HG02610 (cell line): ENCODE measurements around the gene RUNDC1.
"Not testable (repeated sequence)": the region's sequence is repeated elsewhere in the genome, so short reads cannot be mapped to it uniquely, and the experiment has no call there.

Experiments
- ATAC-seq: cut with Tn5 transposase; IDR thresholded peaks from one replicate; pipeline ENCODE4 v1.9.1; 2021; ENCODE audit warnings: mild to moderate bottlenecking, moderate library complexity; ENCODE audit not compliant: unreplicated experiment

RUNDC1 gene

DNA sequence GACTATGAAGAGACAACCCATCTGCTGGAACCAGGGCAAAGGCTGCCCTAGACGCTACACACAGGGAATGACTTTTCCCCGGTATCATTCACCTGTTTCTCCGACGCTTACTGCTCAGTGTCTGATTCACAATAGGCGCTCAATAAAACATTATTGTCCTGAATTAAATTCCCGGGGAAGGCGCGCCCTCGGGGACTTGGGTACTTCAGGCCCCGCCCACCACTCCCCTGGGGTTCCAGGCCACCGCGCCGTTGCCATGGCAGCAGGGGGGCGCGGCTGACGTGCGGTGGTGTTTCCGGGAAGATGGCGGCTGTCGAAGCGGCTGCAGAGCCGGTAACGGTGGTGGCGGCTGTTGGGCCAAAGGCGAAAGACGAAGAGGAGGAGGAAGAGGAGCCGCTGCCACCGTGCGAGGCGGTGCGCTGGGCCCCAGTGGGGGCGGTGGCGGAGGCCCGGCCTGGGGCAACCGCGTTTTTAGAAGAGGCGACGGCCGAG, at the start of gene RUNDC1:
Gene RUNDC1, plus strand, starts transcription at position 292 of the 492 bp plus-strand sequence. Its CDS starts 12 bp downstream, at position 304.
- peak; percentile 54 for ATAC-seq

DNA sequence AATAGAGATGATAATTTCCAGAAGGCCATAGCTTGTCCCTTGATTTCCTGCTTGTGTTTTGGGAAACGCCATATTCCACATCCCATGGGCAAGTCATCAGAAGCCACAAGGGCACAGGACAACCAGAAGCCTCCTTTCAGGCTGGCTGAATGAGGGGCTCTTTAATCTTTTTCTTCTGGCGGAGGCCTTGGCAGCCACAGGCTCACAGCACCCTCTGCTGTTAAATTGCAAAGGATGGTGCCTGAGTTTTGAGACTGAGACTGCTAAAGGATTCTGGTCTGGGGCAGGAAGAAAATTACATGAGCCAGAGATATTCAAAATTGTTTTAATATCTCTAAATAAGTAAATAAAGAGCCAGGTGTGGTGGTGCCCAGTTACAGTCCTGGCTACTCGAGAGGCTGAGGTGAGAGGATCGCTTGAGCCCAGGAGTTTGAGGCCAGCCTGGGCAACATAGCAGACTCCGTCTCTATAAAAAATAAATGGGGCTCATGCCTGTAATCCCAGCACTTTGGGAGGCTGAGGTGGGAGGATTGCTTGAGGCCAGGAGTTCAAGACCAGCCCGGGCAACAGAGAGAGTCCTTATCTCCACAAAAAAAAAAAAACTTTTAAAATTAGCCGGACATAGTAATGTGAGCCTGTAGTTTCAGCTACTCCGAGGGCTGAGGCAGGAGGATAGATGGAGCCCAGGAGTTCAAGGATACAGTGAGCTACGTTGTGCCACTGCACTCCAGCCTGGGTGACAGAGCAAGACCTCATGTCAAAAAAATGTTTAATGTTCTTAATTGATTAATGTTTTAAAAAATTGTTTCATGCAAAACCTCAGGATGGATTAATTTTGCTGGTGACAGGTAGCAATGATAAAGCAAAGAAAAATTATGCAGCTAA, 42.4 kb upstream of the RUNDC1 start:
- no peak for ATAC-seq

DNA sequence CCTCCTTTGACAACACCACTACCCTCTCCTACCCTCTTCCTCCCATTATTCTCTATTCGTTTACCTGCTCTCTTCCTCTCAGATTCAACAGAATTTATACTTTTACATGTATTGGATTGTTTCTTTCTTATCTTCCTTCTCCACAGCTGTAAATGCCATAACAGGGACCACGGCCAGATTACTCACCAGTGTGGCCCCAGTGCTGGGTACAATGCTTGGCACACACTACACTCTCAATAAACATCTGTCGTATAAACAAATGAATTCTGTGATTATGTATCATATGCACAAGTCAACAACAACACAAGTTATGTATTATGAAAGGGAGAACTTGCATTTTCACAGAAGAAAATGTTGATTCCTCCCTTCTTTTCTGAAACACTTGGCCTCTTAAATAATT, 36.2 kb upstream of the RUNDC1 start:
- ATAC-seq, result no peak

DNA sequence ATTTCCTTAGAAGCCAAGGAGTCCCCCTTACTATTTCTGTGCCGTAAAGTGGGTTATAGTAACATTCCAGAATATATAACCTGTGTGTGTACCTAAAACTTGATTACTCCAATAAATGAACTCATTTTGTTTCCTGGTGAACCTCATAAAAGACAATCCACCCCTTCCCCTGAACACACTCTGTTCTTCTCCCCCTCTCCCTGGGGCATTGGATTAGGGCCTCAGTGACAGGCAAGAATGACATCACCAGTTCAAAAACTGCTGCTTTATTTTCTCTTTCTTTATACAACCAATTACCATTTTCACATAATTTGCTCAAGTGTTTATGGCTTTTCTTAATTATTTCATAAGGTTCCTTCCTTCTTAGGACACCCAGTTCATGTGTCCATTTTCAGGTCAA, 33.6 kb upstream of the RUNDC1 start:
- ATAC-seq, result no peak

DNA sequence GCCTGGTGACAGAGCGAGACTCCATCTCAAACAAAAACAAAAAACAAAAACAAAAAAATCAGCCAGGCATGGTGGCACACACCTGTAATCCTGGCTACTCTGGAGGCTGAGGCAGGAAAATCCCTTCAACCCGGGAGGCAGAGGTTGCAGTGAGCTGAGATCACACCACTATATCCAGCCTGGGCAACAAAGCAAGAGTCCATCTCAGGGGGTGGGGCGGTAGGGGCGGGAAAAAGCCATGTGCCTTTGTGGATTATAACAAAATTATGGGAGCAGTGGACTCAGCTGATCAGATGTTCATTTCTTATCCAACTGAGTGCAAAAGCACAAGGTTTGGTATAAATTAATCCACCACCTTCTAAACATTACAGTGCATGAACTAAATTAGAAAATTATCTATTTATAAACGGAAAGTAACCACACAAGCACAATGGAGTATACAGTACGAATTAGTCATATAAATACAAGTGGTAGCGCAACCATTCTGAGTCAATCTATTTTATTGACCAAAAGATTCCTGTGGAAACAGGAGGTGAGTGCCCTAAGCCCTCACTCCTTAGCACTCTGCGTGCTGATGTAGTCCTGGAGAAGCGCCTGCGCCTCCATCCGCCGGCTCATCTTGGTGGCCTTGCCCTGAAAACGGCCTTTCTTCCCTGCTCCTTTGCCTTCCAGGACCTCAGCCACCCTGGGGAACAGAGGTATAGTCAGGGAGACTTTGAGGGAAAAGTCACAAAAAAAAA, 30.2 kb upstream of the RUNDC1 start:
- ATAC-seq, result no peak

DNA sequence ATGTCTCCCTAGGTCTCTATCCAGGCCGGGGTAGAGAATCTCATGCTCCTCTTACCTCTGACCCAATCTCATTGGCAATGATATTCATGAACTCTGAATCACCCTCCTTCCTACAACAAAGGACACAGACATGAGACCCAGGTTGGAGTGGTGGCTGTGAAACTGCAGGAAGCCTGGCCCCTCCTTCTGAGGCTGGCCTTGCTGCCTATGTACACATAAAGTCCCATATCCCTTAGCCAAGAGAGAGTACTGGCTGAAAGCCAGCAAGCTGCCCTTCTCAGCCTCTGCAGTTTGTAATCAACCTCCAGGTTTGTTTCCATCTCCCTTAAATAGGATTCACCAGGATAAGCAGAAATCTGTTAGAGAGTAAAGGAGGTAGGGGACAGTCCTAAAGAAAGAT, 26.7 kb upstream of the RUNDC1 start:
- ATAC-seq, result no peak

DNA sequence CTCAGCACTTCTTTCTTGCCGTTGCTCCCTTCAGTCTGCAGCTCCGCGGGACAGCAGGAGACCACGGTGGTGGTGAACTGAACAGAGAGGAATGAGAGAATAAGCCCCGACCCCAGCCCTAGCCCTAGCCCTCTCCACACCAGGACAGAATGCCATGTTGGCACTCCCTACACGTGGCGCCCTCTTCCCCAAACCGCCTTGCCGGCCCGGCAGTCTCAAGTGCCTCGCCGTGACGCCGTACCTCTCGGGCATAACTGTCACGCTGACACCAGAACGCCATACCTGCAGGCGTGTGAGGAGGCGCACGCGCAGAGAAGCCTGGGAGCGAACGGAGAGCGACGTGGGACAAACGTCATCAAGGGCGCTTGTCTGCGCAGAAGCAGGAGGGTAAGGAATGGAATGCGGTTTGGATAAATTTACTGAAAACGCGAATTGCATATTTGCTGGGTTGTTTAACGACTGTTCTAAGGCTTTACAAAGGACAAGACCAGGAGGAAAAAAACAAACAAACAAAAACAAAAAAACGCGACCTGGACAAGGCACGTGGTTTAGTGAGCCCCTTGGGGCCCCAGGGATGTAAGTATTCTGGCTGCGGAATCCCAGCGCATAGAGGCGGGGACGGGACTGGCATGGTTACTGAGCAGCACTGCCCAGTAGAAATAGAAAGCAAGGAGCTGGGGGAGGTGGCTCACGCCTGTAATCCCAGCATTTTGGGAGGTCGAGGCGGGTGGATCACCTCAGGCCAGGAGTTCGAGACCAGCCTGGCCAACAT, 16.0 kb upstream of the RUNDC1 start, which contains the start of gene AARSD1:
Gene AARSD1, minus strand, starts transcription at position 294 of the 772 bp plus-strand sequence. Its CDS starts 14 bp downstream, at position 280.
- ATAC-seq, result peak; percentile 80

DNA sequence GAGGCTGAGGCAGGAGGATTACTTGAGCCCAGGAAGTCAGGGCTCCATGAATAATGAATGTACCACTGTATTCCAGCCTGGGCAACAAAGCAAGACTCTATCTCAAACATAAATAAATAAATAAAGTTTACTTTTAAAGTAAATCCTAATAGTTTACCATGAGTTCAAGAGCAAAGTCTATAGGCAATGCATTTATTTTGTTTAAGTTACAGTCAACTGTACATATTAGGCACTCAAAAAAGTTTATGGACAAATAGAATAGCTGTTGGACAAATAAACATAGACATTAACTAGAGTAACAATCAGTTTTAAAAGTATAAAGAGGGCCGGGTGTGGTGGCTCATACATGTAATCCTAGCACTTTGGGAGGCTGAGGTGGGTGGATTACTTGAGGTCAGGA, 12.4 kb upstream of the RUNDC1 start:
- ATAC-seq, result no peak

DNA sequence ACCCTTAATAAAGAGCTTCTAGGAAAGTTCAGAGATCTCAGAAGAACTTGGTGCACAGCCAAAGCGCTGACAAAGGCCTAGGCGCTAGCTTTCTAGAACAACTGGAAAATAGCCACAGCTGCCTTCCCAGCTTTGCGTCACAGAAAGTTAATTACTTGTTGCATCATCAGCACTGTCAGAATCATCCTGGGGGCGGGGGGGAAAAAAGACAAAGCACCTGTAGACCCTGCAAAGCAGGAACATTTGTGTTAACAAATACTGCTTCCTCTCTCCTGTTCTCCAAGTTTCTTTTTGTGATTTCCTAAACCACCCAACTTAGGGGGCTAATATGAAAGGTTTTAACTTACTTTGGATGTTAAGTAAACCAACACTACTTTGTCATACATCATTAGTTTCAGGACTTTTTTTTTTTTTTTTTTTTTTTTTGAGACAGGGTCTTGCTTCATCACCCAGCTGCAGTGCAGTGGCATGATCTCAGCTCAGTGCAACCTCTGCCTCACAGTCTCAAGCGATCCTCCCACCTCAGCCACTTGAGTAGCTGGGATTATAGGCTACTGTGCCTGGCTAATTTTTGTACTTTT, 11.3 kb upstream of the RUNDC1 start:
- no peak for ATAC-seq

DNA sequence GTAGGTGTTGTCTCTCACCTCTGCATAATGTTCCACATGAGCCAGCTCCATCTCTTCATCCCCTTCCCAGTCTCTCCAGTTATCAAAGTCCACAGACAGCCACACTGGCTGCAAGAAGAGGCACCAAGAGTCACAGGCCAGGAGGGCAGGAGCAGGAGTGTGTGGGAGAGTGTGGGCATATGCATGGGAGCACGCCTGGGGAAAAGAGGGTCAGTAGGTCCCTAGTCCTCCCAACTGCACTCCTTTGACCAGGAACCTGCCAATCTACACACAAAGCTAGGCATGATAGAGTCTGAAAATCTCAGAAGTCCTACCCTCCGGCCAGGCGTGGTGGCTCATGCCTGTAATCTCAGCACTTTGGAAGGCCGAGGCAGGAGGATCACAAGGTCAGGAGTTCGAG, 8.8 kb upstream of the RUNDC1 start:
- no peak for ATAC-seq

DNA sequence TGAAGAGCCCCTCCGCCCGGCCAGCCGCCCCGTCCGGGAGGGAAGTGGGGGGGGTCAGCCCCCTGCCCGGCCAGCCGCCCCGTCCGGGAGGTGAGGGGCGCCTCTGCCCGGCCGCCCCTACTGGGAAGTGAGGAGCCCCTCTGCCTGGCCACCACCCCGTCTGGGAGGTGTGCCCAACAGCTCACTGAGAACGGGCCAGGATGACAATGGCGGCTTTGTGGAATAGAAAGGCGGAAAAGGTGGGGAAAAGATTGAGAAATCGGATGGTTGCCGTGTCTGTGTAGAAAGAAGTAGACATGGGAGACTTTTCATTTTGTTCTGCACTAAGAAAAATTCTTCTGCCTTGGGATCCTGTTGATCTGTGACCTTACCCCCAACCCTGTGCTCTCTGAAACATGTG, 7.0 kb upstream of the RUNDC1 start:
- not testable (repeated sequence) for ATAC-seq

DNA sequence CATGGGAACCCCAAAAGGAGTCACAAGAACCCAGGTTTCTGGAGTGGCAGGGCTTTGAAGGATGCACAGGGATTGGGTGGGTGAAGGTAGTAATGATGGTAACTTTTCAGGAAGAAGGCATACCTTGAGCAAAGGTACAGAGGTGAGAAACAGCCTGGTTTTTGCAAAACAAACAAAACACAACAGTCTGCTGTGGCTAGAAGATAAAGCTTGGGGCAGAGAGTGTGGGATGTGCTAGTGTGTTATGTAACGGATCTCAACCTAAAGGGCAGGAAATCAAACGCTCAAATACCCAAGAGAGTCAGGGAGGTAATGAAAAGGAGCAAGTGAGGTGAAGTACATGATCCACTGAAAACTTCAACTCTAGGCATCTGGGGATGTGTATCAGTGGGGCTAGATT, 5.1 kb upstream of the RUNDC1 start:
- ATAC-seq, result no peak

DNA sequence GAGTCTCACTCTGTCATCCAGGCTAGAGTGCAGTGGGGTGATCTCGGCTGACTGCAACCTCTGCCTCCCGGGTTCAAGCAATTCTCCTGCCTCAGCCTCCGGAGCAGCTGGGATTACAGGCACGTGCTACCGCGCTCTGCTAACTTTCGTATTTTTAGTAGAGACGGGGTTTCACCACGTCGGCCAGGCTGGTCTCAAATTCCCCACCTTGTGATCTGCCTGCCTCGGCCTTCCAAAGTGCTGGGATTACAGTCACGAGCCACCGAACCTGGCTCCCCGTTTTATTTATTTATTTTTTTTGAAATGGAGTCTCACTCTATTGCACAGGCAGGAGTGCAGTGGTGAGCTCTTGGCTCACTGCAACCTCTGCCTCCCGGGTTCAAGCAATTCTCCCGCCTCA, 4.7 kb upstream of the RUNDC1 start:
- ATAC-seq, result not testable (repeated sequence)

DNA sequence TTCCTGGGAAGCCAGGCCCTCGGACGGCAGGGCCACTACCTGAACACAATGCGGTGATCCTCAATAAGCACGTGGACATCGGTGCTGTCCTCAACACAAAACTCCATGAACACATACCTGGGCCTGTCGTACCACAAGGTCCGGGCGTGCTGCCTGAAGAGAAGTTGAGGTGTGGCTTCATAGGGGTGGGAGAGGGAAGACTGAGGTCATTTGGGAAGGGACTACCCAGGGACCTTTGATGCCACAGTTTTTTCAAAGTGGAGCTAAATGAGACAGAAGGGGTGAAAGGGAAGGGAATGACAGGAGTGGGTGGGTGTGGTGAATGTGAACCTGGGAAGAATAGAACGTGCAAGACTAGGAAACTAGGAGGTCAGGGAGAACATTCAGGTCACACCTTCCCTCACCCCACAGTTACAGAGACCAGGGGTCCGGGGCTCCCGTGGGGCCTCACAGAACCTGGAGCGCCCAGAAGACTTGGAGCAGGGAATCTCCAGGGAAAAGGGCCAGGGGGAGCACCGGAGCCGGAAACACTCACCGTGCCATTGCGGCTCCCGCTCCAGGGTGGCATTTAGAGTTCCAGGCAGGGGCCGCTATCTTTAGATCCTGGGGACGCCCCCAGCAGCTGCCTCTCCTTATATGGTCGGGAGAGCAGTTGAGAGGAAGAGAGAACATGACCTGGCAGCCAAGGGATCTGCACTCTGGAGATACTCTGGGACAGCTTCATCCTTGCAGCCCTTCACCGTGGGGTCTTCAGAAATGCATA, 673 bp upstream of the RUNDC1 start, which contains the start of gene PTGES3L:
Gene PTGES3L, minus strand, starts transcription at position 570 of the 763 bp plus-strand sequence. Its CDS starts 27 bp downstream, at position 543.
- no peak for ATAC-seq

DNA sequence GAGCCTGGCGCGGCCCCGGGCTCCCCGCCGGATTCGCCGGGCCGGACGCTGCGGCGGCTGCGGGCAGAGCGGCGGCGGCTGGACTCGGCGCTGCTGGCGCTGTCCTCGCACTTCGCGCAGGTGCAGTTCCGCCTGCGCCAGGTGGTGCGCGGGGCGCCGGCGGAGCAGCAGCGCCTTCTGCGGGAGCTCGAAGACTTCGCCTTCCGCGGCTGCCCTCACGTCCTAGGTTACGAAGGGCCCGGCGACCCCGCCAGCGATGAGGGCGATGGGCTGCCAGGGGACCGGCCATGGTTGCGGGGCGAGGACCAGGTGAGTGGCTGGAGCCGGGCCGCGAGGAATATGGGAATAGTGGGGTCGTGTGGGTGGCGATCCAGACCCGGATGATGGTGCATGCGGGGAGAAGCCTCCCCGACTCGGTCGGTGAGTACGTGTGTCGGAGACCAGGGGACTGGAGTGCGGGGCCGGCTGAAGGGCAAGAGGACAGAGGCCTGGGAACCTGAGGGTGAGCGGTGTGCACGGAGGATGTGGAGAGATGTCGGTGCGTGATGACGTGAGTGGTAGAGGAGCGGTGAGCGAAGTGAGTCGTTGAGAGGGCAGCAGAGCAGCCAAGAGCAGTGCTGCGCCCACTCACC, 517 bp downstream of the RUNDC1 start:
- ATAC-seq, result peak; percentile 44

DNA sequence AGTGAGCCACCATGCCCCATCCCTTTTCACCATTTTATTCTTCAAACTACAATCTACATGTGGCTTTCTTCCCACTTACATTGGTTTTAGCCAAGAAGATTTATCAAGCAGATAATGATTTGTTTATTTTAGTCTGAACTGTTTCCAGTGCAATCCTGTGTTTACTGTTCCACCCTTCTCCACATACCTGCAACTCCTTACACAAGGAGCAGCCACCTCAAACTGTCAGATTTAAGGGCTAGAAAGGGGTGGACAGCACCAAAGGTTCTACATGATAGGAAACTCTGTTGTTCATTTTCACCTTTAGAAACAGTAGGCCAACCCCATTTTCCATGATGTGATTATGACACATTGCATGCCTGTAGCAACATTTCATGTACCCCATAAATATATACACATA, 1.9 kb downstream of the RUNDC1 start:
- ATAC-seq, result no peak

DNA sequence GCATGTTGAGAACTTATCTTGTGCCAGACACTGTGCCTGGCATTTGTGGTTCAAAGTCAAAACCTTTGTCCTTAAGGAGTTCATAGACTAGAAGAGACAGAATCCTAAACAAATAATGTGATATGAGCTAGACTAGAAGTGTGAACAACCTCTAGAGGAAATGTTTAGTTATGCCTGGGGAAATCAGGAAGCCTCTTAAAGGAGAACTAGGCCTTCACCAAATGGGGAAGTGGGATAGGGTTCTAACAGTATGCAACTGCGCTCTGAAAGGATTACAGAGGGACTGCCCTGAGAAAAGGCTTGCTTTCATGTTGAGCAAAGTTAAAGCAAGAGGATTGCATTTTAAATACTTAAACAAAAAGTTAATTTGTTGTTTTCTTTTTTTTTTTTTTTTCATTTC, 4.9 kb downstream of the RUNDC1 start:
- peak; percentile 62 for ATAC-seq

DNA sequence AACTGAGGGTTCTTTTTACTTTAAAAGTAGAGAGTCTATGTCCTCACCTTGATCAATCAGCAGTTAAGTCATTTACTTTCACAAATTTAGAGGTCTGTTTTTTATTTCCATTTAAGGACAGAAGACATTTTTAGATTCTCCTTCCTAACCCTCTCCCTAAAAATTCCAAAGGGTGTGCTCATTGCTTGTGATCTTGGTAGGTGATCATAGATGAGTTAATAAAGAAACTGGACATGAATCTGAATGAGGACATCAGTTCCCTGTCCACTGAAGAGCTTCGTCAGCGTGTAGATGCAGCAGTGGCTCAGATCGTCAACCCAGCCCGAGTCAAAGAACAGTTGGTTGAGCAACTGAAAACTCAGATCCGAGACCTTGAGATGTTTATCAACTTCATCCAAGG, 8.8 kb downstream of the RUNDC1 start:
- ATAC-seq, result no peak
